Fibroblast of skin of left biceps (primary cell): Measurements from ENCODE around the gene PCARE.
A peak's percentile ranks its signal among the peaks of the same experiment; 100 is the strongest.
"Not testable (repeated sequence)": the region's sequence is repeated elsewhere in the genome, so short reads cannot be mapped to it uniquely, and the experiment has no call there.

Source experiments
- DNase-seq, 2 experiments: peaks; one replicate each; pipeline ENCODE4 v3.0.0-alpha.2; 2013; ENCODE audit warnings: low read depth in 2 of 2

The PCARE gene

DNA sequence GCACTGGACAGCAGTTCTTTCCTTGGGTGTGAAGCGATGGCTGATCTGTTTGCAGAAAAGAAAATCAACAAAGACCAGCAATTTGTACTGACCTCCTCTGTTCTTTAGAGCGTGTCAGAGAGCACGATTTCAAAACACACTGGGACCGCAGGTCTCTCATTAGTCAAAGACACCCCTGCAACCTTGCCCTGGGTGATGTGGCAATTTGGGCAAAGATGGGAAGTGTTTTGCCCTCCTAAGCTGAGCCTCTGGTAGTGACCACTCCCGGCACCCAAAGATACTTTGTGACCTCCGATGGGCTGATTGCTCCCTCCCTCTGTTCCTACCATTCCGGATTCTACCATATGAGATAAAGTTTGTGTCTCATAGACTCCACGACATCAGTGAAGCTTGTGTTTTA, 22.6 kb upstream of the PCARE start:
- DNase-seq = no peak

DNA sequence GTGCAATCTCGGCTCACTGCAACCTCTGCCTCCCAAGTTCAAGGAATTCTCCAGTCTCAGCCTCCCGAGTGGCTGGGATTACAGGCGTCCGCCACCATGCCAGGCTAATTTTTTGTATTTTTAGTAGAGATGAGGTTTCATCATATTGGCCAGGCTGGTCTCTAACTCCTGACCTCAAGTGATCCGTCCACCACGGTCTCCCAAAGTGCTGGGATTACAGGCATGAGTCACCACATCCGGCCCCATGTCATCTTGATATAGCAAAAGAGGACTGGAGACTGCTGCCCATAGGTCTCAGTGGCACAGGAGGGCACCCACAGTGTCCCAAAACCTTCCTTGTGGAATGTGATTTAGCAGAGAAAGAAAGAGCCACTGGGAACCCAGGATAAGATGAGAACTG, 16.0 kb upstream of the PCARE start:
- DNase-seq = not testable (repeated sequence)

DNA sequence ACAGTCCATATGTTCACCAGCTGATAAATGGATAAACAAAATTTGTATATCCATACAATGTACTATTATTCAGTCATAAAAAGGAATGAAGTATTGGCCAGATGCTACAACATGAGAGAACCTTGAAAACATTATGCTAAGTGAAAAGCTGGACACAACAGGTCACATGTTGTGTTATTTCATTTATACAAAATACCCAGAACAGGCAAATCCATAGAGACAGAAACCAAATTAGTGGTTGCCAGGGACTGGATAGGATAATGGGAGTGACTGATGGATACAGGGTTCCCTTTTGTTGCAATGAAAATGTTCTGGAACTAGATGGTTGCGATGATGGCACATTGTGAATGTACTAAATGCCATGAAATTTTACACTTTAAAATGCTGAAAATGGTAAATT, 10.2 kb upstream of the PCARE start:
- no peak for DNase-seq

DNA sequence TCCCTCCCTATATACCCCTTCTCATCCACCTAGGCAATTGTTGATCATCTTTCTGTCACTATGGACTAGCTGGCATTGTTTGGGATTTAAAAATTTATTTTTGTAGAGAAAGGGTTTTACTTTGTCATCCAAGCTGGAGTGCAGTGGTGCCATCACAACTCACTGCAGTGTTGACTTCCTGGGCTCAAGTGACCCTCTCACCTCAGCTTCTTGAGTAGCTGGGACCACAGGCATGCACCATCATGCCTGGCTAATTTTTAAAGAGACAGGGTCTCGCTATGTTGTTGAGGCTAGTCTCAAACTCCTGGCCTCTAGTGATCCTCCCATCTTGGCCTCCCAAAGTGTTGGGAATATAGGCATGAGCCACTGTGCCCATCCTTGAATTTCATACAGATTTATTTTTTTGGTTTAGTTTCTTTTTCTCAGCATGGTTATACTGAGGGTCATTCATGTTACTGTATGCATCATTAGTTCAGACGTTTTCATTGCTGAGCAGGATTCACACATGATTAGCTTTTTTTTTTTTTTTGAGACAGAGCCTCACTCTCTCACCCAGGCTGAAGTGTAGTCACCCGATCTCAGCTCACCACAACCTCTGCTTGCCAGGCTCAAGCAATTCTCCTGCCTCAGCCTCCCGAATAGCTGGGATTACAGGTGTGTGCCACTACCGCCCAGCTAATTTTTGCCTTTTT, 8.6 kb upstream of the PCARE start:
- DNase-seq = no peak

DNA sequence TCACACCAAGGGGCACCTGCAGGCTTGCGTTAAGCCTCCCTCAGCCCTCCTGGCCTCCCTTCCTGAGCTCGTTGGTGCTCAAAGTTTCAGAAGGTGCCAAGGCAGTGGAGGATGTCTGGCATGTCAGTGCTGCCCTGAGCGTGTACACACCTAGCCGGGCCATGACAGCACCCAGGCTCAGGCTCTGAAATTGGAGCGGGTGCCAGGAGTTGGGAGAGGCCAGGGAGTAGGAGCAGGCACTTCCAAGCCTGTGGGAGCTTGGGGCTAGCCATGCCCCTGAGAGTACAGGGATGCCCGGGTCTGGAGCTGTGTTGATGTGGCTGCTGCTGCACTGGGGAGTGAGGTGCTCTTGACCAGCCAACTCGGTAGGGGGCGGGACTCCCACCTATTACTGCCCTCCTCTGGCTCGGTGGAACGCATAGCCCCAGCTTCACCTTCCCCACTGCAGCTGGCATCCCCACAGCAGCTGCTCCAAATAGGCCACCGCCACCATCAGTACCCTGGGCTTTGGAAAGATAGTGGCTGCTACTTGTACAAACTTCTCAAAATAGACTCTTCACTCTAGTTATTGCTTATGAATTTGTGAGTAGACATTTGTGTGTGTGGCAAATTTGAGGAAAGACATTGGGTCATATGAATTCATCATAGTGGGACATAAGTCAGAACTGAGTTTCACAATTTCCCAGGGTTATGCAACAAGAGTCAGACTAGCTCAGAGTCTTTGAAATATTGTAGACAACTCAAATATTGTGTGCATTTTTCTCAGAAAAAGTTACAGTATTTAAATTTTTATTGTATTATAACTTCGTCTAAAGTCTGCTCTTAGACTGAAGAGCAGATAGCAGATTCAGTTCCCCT, 6.8 kb upstream of the PCARE start:
- no peak for DNase-seq

DNA sequence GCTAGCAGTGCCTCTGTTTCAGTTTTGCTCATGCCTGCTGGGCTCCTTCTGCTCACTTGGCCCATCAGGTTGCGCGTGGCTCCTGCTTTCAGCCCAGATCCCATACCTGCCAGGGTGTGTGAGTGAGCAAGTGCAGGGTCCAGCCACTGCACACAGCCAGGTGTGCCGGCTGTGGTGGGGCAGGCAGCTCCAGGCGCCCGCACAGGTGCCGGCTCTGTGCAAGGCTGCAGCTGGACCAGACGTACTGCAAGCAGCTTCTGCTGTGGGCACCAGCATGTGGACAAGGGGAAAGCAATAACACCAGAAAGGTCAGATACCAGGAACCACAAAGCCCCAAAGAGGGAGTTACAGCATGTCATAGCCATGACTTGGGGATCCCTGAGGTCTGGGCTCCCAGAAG, 5.6 kb upstream of the PCARE start:
- no peak for DNase-seq

DNA sequence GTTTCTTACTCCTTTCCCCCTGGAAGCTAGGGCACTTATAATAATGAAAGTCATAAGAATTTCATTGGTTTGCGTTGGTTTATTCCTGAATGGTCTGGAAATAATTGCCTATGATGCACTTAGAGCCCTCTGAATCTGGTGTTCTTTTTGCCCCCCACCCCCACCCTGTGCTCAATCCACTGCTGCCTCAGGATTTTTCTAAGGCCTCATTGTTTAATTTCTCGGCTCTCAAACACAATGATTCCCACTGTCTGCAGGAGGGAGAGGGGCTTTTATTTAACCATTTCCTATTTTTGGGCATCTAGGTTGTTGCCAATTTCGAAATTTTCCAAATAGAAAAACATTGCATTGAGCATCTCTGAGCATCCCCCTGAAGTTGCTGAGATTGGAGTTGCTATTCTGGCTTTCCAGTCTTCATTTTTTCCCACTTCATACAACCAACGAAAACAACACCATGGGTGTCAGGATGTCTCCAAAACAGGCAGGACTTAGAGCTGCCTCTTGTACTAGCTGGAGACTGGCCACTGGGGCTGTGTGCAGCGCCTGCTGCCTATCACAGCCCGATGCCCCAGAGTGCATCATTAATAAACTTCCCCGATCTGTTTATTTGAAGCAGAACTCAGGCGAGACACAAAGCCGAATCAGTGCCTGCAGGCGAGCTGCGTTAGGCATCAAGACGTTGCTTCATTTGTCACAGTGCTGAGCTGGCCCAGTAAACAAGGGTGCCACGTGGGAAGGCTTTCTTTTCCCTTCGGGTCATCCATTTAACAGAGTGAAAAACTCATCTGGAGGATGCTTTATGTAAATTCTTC, 1.8 kb upstream of the PCARE start:
- DNase-seq = no peak

DNA sequence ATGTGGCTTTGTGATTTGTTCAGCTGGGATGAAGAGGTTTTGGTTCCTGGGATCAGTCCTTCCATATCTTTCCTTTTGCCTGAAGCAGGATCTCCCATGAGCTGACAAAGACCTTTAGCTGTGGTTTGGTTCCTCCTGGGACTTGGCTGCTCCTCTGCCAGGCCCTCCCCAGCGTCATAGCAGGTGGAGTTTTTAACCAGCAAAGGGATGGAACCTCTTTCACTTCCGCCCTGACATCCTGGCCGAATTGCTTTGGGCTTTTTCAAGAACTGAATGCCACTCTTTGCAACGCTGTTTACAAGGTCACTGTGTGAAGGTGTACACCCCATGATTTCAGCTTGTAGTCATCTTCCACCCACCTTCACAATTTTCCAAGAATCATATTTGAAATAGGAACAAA, 390 bp downstream of the PCARE start:
- DNase-seq = no peak

DNA sequence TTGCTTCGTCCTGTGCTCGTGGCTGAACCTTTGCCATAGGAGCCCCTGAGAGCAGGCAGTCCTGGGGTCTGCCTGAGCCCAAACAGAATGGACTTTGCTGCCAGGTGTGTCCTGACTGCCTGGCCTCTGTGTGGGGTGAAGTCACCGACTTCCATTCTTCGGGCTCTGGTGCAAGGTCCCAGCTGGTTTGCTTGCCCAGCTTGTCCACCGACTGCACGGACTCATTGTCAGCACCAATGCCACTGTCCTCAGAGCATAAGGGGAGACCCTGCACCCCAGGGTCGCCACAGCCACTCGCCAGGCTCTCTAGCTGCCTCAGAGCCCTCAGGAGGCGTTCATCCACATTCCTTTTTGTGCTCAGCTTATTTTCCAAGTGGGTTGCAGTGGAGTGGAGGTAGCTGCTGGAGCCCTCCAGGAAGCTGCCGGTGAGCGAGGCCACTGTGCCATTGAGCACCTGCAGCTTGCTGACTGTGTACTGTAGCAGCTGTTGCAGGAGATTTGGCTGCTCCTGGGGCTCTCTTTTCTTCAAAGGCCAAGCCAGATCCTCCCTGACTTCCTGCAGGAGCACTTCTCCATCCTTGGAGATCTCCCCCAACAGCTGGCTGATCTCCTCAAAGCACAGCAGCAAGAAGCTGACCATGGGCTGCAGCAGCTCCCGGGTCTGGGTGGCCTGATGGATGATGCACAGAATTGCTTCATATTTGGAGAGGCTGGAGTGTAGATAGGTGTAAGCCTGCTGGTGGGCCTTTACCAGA, 1.2 kb downstream of the PCARE start:
- DNase-seq = no peak

DNA sequence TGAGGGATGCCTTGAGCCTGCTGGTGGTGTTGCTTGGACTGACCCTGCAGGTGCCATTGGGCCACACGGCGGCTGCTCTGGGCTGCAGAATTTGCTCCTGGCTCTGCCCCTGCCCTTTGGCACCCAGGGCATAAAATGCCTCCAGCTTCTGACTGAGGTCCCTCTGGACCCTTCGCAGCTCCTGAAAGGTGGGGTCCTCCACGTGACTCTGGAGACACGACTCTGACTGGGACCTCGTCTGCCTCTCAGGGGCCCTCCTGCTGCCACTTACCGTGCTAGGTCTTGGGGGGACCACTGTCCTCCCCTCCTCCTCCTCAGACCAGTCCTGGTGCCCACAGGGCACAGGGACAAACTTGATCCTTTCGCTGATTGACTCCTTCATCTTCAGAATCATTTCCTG, 2.1 kb downstream of the PCARE start:
- DNase-seq = no peak

DNA sequence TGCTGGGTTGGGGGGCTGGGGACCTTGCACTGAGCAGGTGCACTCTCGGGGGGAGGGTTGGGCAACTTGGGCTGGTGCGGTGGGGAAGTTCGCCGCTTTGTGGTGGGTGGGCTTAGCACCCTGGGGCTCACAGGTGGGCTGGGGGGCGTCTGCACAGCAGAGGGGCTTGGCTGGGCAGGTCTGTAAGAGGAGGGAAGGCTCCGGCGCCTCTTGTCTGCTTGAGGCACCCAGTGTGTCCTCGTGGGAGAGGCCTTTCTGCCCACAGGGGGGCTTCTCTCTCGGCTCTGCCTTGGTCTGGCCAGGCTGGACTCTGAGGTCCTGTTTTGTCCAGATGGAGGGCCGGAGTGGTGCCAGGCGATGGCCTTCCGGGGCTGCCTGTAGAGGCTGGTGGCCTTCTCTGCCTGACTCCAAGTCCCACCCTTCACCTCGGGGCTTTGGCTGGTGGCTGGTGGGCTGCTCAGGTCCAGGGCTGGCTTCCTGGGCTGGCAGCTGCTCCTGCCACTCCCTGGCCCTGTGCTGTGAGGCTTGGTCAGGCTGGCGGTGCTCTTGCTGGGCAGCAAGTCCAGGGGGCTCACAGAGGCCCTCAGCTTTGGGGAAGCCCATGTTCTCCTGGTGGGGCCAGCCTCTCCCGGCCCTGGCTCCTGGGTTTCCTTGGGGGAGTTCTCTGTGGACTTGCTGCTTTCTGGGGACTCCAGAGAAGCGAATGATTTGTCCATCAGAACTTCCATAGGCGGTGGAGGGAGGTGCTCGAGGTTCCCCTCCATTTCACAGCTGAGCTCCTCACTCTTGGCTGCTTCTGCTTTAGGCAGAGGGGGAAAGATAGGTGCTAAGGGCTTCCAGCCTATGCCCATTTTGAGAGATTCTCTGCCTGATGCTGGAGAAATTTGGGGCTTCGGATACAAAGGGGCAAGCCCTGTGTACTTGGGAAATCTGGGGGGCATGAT, 3.0 kb downstream of the PCARE start:
- DNase-seq = no peak

DNA sequence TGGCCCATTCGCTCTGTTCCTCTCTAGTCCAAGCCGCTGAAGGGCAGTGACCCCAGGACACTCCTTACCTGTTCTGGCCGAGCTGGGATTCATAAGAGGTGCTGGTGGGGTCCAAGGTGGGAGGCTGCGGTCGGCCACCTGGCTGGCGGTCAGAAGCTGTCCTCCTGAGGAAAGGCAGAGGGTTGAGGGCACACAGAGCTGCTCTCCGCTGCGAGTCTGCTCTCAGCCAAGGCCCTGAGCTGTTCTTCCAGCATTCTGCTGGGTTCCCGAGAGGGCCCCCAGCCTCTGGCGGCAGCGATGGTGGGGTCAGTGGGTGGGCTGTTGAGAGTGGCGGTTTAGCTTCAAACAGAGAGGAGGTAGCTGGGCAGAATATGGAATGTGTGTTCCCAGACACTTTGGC, 3.8 kb downstream of the PCARE start:
- no peak for DNase-seq

DNA sequence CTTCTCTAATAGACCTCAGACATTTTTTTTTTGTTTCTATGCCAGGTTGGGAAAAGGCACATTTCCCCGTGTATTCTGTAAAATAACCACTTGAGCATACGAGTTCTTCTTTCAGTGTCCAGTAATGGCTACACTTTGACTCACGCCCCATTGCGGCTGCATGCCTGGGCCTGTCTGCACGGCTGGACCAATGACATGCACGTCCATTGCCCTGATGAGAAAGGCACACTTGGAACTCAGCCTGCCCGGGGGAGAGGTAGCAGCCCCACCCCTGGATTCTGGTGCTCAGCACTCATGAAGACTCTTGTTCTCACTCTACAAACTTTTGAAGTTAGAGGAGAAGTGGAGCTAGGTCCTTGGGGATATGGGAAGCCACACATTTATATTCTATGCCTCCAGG, 5.8 kb downstream of the PCARE start:
- DNase-seq = no peak

DNA sequence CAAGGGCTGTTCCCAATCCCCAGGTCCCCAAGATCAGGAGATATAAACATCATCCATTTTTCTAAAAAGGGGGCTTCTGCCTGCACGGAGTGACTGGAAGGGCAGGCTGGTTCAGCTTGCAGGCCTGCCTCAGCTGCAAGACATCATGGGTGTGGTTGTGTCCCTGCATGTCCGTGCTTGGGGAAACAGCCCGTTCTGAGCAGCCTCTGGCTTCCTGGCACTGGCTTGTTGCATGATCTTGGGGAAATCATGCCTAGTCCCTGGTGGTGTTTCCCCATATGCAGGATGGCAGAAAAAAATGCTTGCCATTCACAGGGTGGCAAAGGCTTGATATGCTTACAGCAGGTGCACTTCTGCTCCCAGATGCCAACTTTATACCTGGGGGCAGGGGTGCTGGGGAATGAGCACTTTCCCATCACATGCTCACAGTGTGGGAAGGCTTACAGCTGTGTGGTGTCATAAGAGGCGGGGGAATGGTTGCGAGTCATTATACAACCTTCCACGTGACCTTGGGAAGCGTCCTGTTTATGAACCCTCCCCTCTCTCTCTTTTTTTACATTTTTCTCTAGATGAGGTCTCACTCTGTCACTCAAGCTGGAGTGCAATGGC, 7.2 kb downstream of the PCARE start:
- no peak for DNase-seq

DNA sequence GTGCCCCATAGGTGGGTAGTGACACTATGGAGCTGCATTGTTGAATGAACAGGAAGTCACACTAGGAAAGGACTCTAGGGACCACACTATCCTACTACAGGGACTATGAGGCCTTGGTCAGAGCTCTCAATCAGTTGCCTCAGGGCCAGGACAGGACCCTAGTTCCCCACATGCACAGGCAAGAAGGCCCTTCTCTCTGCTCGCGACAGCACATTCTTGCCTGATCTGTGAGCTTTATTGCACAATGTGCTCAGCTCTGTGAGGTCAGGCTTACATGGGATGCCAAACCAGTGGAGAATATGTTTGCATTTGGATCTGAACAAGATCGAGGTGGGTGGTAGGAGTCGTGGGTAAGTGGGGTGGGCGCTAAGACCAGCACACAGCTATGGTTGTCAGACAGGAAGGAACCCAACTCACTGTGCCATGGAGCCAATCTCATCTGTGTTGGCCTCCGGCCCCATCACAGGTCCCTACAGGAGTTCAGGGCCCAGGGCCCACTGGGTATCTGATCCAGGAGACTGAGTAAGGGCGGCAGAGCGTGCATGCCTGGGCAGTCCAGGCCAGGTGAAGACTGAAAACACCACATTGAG, 8.0 kb downstream of the PCARE start:
- no peak for DNase-seq

DNA sequence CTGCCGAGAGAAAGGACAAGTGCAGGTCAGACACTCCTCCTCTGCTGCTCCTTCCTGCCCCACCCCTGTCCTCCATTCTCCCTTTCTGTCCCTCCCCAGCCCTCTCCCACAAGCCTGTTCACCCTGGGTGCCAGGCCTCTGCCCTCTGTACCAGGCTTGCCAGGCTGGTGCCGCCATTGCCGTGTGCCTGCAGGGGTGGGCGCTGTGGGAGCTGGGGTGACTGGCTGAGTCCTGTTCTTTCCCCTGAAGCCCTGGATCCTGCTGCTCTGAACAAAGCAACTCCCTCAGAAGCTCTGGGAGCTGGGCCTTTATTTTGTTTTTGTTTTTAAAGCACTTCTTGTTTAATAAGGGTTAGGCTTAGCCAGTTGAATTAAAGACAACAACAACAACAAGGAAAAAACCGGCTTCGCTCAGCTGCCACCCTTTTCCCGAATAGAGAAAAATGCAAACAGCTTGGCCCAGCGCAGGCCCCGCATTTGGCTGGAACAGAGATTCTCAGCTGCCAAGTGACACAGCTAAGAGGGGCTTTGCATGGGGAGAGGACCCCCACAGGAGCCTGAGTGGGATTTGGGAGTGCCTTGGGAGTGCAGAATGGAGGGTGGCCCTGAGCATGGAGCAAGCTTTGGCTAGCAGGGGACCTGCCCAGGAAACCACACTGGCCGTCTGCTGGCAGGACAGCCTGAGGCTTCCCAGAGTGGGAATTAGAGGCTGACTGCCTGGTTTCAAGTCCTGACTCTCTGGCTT, 9.1 kb downstream of the PCARE start:
- DNase-seq = no peak

DNA sequence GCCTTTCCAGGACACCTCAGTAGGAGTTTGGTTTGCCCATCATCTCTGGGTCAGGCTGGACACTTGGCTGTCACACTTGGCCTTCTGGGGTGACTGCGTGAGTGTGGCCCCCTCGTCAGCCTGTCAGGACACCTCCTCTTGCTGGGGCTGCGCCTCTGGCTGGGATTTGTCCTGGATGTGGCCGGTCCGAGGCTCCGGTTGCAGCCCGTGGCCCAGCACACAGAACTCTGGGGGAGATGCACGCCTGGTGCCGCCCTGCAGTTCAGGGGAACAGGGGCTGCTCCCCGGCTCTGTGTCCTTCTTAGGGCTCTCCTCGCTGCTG, 9.6 kb downstream of the PCARE start:
- no peak for DNase-seq

DNA sequence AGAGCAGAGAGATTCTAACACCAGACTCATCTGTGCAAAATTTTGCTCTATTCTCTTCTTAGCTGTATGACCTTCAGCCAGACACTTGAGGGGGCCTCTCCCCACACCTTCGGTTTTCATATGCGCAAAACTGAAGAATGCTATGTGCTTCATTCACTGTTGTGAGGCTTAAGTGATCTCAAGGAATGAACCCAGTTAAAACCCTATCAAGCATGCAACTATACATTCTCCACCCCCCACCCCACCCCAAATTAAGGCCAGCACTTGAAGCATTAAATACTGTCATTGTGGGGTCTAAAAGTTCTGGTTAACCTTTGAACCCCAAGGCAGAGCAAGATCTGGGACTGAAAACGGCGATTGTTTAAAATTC, 10.0 kb downstream of the PCARE start:
- DNase-seq = no peak

DNA sequence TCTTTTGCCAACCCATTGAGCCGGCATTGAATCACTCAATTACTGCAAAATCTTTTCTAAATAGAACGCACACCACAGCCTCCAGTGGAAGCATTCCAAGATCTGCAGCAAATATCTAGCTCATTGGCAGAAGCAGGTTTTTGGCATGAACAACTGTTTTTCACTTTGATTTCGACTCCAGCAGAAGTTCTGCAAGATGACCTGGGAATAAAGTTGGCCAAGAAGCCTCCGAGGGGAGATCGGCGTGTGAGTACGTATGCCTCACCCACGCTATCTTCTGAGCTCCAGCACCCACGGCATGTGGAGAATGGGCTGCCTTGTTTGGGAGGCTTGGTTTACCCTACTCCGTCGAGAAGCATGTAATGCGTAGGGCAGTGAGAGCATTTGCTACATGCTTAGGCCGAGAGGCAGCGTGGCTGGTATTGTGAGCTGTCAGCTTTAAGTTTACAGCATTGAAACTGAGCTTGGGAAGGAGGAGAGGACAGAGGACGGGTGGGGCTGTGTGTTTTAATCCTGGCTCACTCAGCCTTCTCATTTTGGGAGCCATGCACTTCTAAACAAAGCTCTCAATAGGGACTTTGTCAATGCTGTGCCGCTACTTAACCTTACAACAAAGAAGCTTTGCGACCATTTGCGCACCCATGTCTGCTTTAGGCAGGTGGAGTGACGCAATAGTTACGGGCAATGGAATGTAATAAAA, 10.5 kb downstream of the PCARE start:
- peak; percentile 46 to 57 for DNase-seq
